ENCODE measurements around the gene ACTR2.

- TF ChIP-seq RAD21 (IDR thresholded peaks at IDR 0.05; ENCODE audit: low read depth) = no peak
- no peak for TF ChIP-seq TAF1 (IDR thresholded peaks at IDR 0.05; ENCODE audit: low read depth)
- no peak for TF ChIP-seq MAX (IDR thresholded peaks at IDR 0.05)
- no peak for TF ChIP-seq FOXM1 (IDR thresholded peaks at IDR 0.05; ENCODE audit: borderline replicate concordance, low read depth)
- no peak for TF ChIP-seq REST (IDR thresholded peaks at IDR 0.05; ENCODE audit: low read depth)
- no peak for TF ChIP-seq ZBTB7A (IDR thresholded peaks at IDR 0.05; ENCODE audit: low read depth)
- TF ChIP-seq EP300 (IDR thresholded peaks at IDR 0.05; ENCODE audit: borderline replicate concordance) = no peak
- TF ChIP-seq YY1 (IDR thresholded peaks at IDR 0.05; ENCODE audit: low read depth) = no peak
- no peak for TF ChIP-seq CEBPB (IDR thresholded peaks at IDR 0.05)
- TF ChIP-seq CREB1 (IDR thresholded peaks at IDR 0.05; ENCODE audit: low read depth) = no peak
- TF ChIP-seq TEAD4 (IDR thresholded peaks at IDR 0.05) = no peak
- TF ChIP-seq TCF12 (IDR thresholded peaks at IDR 0.05; ENCODE audit: low read depth) = no peak
- TF ChIP-seq NFIC (IDR thresholded peaks at IDR 0.05) = no peak
Measured at GRCh38 chr2:65214361-65214760, 13.3 kb upstream of the ACTR2 start.
